ENCODE data around the gene CALML5.
A peak's percentile ranks its signal among the peaks of the same experiment; 100 is the strongest.

Gene CALML5

GRCh38 chr10:5529702-5530411 lies 30.5 kb upstream of the CALML5 start:
- H3K4me3 ChIP-seq (replicated peaks in 1 of 2; ENCODE audit: low read depth in 2 of 2, low read length in 2 of 2) = no peak overlapping the region
- no peak for DNase-seq (ENCODE audit: low read depth in 2 of 2)
- TF ChIP-seq CTCF (IDR thresholded peaks at IDR 0.05; ENCODE audit: low read depth, low read length) = no peak

- TF ChIP-seq CTCF (IDR thresholded peaks at IDR 0.05; ENCODE audit: low read depth, low read length) = no peak
- no peak for DNase-seq (ENCODE audit: low read depth in 2 of 2)
Measured at GRCh38 chr10:5528989-5529701, 29.8 kb upstream of the CALML5 start.

GRCh38 chr10:5527332-5528200 lies 28.2 kb upstream of the CALML5 start:
- no peak overlapping the region for H3K4me3 ChIP-seq (replicated peaks in 1 of 2; ENCODE audit: low read depth in 2 of 2, low read length in 2 of 2)
- TF ChIP-seq CTCF (IDR thresholded peaks at IDR 0.05; ENCODE audit: low read depth, low read length) = no peak
- DNase-seq (ENCODE audit: low read depth in 2 of 2) = no peak

More at GRCh38 chr10:5528989-5529701, 29.8 kb upstream of the CALML5 start:
- no peak overlapping the region for H3K4me3 ChIP-seq (replicated peaks in 1 of 2; ENCODE audit: low read depth in 2 of 2, low read length in 2 of 2)

GRCh38 chr10:5526691-5527331 lies 27.4 kb upstream of the CALML5 start:
- DNase-seq (ENCODE audit: low read depth in 2 of 2) = no peak
- TF ChIP-seq CTCF (IDR thresholded peaks at IDR 0.05; ENCODE audit: low read depth, low read length) = no peak
- H3K4me3 ChIP-seq (replicated peaks in 1 of 2; ENCODE audit: low read depth in 2 of 2, low read length in 2 of 2) = no peak overlapping the region

- no peak for TF ChIP-seq CTCF (IDR thresholded peaks at IDR 0.05; ENCODE audit: low read depth, low read length)
- H3K4me3 ChIP-seq (replicated peaks in 1 of 2; ENCODE audit: low read depth in 2 of 2, low read length in 2 of 2) = no peak overlapping the region
- DNase-seq (ENCODE audit: low read depth in 2 of 2) = peak; percentile 30 to 53
Measured at GRCh38 chr10:5525561-5526341, 26.4 kb upstream of the CALML5 start.
